HG03442 (cell line): ENCODE results near the gene OR4C11.

Experiments
- ATAC-seq: cut with Tn5 transposase; IDR thresholded peaks from one replicate; pipeline ENCODE4 v1.9.1; 2021; ENCODE audit warnings: mild to moderate bottlenecking, moderate library complexity; ENCODE audit not compliant: unreplicated experiment

Gene OR4C11, protein sequence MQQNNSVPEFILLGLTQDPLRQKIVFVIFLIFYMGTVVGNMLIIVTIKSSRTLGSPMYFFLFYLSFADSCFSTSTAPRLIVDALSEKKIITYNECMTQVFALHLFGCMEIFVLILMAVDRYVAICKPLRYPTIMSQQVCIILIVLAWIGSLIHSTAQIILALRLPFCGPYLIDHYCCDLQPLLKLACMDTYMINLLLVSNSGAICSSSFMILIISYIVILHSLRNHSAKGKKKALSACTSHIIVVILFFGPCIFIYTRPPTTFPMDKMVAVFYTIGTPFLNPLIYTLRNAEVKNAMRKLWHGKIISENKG

DNA sequence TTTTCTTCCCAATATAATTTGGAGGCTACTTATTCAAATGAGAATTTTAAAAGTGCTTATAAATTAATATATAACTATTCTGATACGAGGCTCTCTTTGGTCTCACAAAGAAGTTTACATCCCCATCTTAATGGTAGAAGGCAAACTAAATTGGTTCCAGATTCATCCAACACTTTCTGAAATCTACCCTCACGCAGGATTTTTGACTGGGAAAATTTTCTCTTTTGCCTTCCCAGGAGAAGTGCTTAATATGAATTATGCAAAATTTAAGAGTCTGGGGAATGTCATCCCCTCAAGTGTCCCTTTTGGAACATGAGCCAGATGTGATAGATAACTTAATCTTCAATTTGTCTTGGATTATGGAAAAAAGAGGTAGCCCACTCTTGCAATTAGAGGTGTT lies at the start of gene OR4C11:
Gene OR4C11, minus strand, starts transcription at position 101 of the 400 bp plus-strand sequence. CDS start 3,272 bp downstream, outside the sequence.
- no peak for ATAC-seq

- no peak for ATAC-seq
These were observed 47.7 kb upstream of the OR4C11 start for GRCh38 chr11:55655096-55655495.

DNA sequence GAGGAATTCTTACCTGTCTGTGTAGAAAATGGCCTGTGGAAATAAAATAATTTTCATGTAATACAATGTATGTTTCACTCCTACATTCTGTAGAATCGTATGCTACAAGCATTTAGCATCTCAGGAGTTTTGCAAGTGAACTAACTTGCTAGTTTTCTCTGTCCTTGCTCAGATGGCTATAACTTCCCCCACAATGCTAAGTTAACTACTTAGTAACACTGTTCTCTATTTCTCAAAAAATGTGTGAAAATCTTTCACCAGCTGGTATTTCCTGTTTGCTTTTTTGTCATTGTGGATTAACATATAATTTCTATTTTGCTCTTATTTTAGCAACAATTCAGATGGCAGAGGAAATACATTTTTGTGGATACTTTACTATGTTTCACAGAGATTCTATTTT lies 45.1 kb upstream of the OR4C11 start:
- no peak for ATAC-seq

DNA sequence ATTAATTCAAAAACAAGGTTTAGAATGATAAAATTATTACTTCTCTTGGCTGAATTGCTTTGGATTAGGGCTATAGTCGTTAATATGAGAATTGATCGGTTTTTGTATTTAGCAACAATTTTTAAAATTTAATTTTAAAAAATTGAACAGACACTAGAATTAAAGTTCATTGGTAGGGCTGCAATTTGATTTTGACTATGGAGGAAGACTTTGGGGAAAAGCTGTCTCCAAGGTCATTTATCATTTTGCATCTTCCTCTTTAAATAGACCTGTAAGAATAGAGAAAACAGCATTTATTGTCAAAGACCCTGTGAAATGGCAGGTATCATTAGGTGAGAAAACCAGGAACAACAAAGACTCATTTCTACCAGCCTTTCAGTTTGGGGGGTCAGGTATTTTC lies 40.6 kb upstream of the OR4C11 start, which contains the start of gene OR4S2:
Gene OR4S2, plus strand, starts transcription at position 301 of the 400 bp plus-strand sequence. CDS start 2,577 bp downstream, outside the sequence.
- ATAC-seq: no peak

- no peak for ATAC-seq
These were observed 27.4 kb upstream of the OR4C11 start, which contains the start of gene OR4P4 for GRCh38 chr11:55634813-55635212. TSS of gene OR4P4 (plus strand) at chr11:55635113.

DNA sequence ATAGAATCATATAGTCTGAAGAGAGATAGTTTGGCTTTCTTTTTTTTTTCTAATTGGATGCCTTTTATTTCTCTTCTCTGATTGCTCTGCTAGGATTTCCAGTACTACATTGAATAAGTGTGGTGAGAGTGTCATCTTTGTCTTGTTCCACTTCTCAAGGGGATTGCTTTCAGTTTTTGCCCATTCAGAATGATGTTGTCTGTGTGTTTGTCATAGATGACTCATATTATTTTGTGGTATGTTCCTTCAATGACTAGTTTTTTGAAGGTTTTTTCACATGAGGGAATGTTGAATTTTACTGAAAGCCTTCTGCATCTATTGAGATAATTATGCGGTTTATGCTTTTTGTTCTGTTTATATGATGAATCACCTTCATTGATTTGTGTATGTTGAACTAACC lies 17.1 kb upstream of the OR4C11 start:
- no peak for ATAC-seq

DNA sequence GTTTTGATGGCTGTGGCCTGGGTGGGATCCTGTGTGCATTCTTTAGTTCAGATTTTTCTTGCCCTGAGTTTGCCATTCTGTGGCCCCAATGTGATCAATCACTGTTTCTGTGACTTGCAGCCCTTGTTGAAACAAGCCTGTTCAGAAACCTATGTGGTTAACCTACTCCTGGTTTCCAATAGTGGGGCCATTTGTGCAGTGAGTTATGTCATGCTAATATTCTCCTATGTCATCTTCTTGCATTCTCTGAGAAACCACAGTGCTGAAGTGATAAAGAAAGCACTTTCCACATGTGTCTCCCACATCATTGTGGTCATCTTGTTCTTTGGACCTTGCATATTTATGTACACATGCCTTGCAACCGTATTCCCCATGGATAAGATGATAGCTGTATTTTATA lies 34.9 kb downstream of the OR4C11 start:
- ATAC-seq: no peak

DNA sequence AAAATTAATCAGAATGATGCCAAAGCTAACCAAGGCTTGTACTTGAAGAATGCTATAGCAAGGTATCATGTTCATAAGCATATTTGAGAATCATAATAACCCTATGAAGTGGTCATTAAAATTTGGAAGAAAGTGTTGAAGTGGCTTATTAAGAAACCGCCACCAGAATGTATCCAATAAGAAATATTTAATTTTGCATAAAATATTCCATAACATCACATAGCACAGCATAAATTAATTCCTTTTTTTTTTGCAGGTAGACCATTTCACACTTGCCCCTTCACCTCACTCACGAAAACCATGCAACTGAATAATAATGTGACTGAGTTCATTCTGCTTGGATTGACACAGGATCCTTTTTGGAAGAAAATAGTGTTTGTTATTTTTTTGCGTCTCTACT lies 35.6 kb downstream of the OR4C11 start, which contains the start of gene OR4C16:
Gene OR4C16, plus strand, starts transcription at position 301 of the 400 bp plus-strand sequence. Its CDS starts 0 bp downstream, at position 301.
- ATAC-seq: no peak

- no peak for ATAC-seq
These were observed 53.3 kb downstream of the OR4C11 start, which contains the start of gene OR4C15 for GRCh38 chr11:55554169-55554568. TSS of gene OR4C15 (plus strand) at chr11:55554469. CDS start at chr11:55554469, 0 bp downstream.
